HG03039 (cell line): ENCODE results near the gene STAT4.

ENCODE experiments used
- ATAC-seq: cut with Tn5 transposase; IDR thresholded peaks from one replicate; pipeline ENCODE4 v1.9.1; 2021; ENCODE audit warnings: mild to moderate bottlenecking, moderate library complexity; ENCODE audit not compliant: unreplicated experiment

STAT4 gene

DNA sequence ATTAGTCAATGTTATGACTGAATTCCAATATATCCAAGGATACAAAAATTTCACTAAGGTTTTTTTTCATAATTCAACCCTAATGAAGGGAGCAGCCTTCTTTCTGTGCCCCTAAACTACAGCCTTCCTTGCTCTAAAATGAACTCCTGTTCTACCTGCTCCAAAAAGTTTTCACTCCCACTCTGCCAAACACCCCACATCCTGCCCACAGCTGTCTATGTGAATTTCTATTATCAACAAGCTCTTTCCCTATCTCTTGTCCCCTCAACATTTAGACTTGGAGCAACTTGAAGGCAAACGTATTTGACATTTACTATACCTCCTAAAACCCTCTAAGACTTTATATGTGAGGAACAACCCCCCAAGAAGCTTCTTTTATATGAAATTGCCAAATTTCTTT is 2.5 kb downstream of the STAT4 start:
- no peak for ATAC-seq

DNA sequence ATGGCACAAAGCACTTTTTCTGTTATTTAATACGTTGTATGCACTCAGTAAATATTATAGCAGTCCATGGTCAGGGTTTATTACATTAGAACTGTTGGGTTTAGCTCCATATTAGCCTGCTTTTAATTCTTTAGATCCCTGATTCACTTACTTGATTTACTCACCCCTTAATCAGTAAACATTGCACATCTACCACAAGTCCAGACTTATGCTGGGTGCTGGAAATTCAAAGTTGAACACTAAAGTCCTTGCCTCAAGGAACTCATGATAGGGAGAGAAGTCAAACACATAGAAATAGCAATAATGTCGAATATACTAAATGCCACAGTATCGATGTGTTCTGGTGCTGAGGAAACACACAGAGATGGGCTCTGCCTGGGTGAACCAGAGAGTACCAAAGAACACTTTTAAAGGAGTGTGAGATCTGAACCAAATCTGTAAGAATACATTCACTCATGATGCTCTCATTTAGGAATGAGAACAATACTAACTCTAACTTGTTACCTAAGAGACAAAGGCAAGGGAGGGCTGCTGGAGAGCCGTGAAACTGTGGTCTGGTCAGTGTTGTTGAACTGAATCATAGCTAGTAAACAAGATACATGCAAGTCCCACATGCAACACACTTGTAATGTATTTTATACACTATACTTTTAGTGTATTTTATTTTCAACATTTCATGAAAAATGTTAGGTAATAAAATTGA is 4.9 kb downstream of the STAT4 start:
- no peak for ATAC-seq

DNA sequence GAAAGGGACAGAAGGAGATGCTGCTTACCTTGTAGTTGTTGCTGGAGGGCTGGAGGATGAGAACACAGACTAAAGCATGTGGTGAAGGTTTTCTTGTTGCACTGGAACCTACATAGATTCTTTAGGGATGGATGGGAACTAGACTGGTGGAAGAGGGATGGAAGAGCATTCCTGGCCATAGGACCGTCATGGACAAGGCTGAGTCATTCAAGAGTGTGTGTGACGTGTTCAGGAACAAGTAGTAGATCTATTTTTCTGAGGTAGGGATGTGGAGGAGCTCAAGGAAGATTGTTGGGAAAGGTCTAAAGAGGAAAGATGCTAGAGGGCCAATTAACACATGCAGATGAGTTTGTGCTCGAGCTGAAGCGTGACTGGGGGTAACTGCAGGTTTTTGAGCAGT is 6.6 kb downstream of the STAT4 start:
- ATAC-seq, result no peak

DNA sequence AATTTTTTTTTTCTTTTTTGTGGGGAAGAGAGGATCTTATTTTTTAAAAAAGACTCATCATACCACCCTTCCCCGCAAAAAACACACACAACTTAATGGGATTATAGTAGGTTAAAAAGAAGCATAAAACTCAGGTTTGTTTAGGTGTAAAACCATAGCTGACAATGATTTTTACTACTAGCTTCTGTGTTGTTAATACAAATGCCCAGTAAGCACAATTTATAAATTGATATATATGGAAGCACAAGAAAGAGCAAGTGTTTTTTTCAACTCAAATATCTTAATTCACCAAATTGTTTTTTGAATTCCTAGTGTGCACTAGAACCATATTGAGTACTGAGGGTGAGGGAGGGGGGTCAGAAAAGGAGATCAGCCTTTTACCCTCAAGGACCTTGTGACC is 7.0 kb downstream of the STAT4 start:
- ATAC-seq, result no peak

DNA sequence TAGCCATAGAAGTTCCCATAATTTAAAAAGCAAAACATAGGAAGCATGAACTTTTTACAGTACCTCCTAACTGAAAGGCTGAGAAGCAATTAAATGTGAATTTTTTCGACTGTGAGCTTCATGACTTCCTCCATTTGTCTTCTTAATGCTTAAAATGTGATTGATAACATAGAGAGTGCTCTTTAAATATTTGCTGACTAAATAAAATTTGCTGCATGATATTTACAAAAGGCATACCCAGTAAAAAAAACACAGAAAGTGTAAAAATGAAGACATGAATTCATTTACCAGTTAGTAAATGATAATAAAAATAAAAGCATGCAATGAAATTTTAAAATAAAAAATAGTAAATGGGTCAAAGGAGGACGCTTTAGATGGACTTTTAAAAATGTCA is 21.9 kb downstream of the STAT4 start:
- ATAC-seq, result no peak

DNA sequence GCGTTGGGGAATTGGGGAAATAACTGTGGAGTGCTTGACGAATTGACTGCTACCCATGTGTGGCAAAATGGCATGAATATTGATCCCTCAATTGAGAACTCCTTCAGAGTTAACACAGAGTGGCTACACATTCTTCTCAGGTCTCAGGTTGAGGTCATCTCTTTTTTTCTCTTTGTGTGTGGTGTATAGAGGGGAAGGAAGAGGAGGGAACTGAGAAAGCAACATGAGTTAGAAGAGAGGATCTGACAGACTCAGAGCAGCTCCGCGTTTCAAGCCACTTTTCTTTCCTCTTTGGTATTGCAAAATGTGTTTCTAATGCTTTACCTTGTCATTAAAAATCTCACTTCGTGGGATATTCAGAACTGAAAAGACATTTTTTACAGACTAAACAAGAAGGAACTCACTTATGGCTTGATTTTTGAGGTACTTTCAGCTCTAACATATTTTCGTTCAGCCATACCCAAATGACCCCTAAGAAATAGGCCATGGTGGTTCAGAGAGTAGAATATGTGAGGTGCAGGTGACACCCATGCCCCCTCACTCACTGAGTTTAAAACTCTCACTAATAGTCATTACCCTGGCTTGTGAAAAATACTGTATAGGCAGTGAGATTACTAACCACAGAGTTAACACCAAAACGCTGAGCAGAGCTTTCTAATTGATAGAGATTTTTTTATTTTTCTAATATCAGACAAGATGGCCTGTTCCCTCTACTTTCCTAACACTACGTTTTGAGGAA is 22.5 kb downstream of the STAT4 start:
- peak; percentile 78 for ATAC-seq

DNA sequence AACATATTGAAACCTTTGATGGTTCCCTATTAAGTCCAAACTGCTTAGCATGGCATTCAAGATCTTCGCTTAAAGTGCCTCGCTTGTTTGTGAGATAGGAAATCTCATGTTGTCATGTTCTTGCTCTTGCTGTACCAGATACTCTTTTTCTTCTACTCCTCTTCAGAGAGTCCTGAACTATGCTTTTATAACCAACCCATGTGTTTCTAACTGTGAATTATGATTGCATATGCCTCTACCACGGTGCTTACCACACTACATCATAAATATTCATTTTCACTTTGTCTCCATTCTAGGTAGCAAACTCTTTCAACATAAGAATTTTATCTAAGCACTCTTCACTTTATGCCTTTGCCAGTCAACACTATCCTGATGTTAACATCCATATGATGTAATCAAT is 23.6 kb downstream of the STAT4 start:
- no peak for ATAC-seq

DNA sequence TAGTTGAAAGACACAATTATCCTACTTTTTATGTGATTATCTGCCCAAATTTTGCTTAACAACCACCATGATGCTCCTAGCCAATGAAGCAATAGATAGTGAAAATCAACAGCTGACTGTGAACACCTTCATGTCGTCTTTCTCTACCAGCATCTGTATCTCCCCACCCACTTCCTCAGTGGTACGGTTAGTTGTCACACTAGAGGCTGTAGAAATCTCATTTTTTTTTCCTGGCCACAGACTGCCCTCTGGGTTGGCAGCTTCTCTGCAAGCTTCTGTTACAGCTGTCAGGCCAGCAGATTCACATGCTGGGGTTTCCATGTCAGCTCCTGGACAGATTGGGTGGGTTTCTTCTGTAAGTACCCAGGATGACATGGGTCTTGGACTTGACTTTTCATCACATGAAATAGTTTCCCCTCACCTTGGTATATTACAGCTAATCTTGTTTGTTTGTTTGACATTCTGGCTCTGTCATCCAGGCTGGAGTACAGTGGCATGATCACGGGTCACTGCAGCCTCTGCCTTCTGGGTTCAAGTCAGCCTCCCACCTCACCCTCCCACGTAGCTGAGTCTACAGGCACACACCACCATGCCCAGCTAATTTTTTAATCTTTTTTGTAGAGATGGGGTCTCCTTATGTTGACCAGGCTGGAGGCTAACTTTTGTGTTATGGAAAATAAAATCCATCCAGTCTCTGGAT is 24.3 kb downstream of the STAT4 start:
- ATAC-seq, result no peak

DNA sequence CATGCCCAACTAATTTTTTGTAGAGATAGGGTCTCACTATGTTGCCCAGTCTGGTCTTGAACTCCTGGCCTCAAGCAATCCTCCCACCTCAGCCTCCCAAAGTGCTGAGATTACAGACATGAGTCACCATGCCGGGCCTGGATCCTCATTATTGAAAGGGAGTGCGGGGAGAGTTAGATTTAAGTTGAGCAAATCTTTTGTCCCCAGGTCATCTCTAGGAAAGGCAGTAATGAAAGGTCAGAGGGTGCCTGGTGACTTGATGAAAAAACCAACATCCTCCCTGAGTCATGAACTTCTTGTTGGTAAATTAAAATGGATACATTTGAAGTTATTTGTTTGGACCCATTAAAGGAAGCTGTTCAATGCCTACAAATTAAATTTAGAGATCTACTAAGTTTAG is 25.1 kb downstream of the STAT4 start:
- ATAC-seq, result no peak

DNA sequence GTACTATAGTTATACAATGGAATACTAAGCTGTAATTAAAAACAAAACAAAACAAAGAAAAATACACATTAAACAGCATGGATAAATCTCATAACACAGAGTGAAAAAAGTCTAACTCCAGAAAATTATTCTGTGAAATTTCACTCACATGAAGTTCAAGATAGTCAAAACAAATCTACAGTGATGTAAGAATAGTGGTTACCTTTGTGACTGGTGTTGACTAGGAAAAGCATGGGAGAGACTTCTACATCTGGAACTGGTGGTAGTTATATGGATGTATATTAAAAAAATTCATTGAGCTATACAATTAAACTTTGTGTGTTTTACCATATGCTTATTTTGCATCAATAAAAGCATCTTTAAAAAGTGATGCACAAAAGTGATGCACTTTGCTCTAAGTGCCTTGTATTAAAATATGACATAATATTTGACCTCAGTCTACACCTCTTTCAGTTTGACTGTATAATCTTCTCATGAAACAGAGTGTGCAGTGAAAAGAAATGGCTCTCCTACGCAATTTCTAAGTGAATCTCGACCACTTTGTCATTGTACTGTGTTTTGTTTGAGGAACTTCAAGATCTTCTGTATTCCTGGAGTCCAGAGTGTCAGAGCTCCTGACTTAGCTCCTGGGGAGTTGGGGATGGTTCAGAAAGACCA is 28.0 kb downstream of the STAT4 start:
- ATAC-seq, result peak; percentile 71

DNA sequence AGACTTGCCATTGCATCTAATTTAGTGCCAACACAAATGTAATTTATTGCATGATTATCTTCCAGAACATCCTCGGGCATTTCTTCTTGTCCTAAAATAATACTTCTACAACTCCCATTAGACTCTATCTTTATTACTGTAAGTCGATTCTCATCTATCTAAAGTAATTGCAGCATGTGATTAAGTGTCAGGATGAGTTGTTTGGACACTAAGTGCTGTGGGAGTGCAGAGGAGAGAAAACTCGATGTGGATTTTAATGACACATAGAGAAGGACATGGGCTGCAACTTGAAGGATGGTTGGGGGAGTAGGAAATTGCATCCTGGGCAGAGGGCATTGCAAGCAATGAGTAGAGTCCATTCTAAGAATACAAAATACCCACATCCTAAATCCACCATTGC is 33.5 kb downstream of the STAT4 start:
- ATAC-seq, result no peak

DNA sequence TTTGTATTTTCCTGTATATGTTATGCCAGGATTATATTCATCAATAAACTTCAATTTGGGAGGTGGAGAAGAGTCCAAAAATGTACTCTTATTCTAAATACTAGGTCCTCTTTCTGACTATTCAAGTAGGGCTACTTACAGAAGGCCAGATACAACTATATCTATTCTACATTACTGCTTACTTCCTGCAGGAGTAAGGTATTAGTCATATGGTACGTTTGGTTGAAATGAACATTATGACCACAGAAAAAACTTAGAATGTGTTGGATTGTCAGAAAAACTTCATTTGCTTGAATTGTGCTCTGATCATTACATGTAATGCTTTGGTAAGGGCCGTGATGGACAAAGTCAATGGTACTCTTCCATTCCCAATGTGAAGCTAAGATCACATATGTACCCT is 35.0 kb downstream of the STAT4 start:
- no peak for ATAC-seq

DNA sequence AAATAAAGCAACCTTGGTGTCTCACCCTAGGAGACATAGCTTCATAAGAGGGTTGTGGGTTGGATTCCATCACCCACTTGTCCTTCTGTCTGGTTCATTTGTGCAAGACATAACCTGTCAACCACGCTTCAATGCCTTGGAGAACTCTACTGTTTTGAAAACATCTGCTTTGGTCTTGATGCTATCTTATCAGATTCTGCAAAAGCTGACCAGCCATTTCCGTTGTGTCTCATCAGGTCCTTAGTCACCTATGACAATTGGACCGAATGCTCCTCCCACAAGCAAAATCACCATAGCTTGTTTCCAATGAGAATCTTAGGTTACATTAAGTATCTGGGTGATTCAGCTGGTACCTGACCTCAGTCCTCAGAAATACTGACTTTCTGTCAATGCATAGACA is 35.4 kb downstream of the STAT4 start:
- ATAC-seq, result no peak

DNA sequence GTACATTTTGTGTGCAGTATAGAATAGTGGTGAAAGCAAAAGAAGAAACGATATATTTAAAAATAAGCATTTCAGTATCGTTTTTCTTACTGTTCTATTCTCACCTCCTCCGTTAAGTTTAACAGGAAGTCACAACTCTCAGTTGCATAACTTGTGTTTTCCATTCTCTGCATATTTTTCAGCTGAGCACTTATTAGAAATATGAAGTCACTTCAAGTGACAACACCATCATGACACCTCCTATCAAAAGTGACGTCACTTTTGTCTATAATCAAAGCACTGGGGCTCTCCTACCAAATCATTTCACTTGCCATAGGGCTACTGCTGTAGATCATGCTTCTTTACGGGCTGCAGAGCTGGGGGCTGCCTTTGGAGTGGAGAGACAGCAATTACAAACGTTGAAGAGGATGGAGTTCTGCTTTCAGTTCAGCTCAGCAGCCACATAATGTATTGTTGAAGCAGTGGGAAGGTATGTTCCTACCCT is 36.3 kb downstream of the STAT4 start:
- ATAC-seq, result peak; percentile 56

DNA sequence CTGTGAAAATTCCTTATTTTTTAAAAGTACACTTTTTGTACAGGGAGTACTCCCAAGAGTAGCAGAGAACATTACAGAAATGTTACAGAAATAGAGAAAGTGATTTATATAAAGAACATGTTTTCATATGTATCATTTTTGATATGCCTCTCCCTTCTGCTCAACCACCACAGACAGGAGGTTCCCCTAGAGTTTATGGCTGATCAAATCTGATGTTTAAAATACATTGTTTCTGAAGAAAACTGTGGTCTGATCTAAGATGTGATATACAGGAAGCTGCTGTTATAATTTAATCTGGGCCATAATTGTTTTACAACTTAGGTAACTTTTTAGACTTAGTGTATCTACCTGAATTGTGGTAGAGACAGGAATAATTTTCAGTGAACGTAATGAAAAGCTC is 37.0 kb downstream of the STAT4 start:
- no peak for ATAC-seq

DNA sequence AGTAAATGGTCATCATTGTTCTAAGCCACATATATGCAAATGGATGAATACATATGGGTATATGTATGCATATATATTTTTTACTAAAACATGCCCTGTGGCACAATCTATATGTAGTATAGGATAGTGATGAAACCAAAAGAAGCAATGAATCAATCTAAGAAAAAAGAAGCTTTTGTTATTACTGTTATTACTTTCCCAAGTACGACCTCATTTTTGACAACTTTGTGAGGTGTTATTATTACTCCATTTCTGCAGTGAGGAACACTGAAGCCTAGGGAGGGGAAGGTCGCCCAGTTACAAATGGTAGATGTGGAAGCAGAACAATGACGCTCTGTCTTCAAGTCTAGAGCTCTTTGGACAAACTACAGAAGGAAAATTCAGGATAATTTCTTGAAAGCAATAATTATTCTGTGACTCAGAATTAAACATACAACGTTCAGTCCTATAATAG is 38.3 kb downstream of the STAT4 start:
- no peak for ATAC-seq

DNA sequence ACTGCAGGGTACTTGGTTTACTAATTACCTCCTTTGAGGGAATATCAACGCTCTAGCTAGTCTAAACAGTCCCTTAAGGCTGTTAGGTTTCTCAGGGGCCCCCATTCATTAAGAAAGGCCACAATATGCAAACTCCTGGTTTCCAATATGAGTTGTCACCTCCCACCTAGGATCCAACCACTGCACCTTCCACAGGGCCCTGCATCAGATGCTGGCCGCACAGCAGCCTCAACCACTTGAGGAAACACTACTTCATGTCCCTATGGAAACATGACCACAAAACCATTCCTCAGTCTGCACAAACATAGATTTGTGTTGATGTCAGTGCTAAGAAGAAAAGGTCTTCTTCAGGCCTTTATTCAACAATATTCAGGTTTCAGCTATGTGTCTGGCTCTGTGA is 40.9 kb downstream of the STAT4 start:
- ATAC-seq, result peak; percentile 49

DNA sequence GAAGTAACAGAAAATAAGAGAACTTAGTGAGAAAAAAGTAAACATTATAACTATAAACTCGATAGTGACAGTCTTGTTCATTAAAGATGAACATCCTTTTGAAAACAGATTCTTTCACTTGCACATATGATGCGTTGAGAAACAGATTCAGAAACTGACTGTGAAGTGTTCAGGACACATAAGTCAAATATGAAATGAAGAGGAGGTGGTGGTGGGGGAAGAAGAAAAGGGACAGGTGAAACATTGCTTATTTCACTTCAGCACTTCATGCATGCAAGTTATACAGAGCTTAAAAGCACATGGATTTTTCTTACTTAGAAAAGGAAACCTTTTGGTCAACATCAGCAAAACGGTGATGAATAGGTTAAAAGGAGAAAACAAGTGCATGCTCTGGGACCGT is 42.5 kb downstream of the STAT4 start:
- ATAC-seq, result no peak

DNA sequence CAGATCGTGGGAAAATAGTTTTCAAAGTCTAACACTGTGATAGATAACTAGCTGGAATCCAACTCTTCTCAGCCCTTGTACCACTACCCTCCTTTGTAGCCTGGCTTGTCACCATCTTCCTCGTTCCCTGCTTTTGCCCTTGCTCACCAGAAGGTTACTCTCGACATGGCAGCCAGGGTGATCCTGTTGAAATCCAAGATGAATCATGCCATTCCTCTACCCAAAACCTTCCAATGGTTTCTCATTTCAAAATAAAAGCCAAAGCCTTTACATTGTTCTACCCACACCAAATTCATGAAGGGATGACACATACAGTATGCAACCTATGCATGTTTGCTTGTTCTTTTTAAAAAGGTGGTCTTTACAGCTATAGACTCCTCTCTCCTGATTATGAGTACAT is 45.7 kb downstream of the STAT4 start:
- ATAC-seq, result no peak

DNA sequence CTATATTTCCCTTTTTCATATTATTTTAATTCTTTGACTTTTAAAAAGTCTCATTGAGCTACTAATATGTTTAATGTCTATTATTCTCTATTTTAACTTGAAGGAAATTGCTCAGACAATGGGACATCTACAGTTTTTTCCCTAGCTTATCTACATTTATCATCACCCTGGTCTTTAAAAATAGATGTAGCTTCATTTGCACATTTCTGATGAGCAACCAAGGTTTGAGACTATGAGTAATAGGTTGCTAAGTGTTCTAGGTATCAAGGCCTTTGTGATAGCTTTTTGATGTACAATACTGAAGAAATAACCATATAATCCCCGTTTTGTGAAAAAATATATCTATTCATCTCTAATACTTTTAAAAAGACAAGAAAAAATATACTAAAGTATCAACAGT is 47.0 kb downstream of the STAT4 start:
- ATAC-seq, result no peak

DNA sequence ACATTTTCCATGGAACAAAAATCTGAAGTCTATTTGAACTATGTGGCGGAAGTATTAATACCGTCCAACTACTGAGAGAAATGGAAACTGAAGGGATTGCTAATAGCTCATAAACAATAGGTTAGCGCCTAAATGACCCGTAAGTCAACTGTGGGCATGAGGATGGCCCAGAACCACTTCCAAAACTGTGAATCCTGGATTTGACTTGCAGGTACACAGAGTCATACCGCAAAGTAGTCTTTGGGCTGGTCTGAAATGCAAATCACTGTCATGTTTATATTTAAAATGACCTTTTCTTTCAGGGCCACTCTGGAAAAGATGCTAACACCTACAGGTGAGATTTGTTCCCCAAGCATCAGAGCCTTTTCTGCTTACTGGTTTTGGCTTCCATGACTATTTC is 50.6 kb downstream of the STAT4 start:
- ATAC-seq, result no peak
